H1 (cell line): Measurements from ENCODE around the gene PXDN. TPM values are rescaled to one million over a fixed set of nuclear protein-coding genes. Genes with fewer than 3 reads are reported as not detected.

Experiments used
- CHD7 ChIP-seq: fragments of 300-600 bp; sonication (generic); IDR thresholded peaks from 2 replicates; pipeline ENCODE4 v1.7.1; 2012; ENCODE audit warnings: low read length, moderate library complexity, mild to moderate bottlenecking, inconsistent platforms; ENCODE audit not compliant: insufficient replicate concordance
- SIX5 ChIP-seq: IDR thresholded peaks from 2 replicates; pipeline ENCODE4 v1.6.1; 2011; ENCODE audit warnings: mild to moderate bottlenecking, low read depth, low read length
- polyA plus RNA-seq, 7 experiments: library from polyadenylated mRNA; depleted of rRNA in 3 of 7; stranded (reverse) in 5 of 7; unstranded in 2 of 7; fragments of >200 nt in 5 of 7; fragments of 200-250 nt in 2 of 7; gene quantifications; 1 replicate in 5 of 7; 2 replicates in 1 of 7; 4 replicates in 1 of 7; pipeline versions ENCODE4 v1.2.1 to v1.2.3, GENCODE V29; 2011 to 2013; ENCODE audit warnings: missing spikeins in 2 of 7, mixed read lengths in 2 of 7
- total RNA-seq: library from RNA; stranded (reverse); fragmentation: NEBNext Ultra II Directional; extraction: Animal tissue kit (Norgen Biotek cat#: 25700); gene quantifications from 2 replicates; pipeline ENCODE4 v1.2.1, GENCODE V29; 2021

Gene PXDN
- total and polyA plus RNA-seq, 2 of the 8 experiments (the other 6 are each of a cell fraction or from before 2014, with no cell fraction given), result 104 to 141 TPM

DNA sequence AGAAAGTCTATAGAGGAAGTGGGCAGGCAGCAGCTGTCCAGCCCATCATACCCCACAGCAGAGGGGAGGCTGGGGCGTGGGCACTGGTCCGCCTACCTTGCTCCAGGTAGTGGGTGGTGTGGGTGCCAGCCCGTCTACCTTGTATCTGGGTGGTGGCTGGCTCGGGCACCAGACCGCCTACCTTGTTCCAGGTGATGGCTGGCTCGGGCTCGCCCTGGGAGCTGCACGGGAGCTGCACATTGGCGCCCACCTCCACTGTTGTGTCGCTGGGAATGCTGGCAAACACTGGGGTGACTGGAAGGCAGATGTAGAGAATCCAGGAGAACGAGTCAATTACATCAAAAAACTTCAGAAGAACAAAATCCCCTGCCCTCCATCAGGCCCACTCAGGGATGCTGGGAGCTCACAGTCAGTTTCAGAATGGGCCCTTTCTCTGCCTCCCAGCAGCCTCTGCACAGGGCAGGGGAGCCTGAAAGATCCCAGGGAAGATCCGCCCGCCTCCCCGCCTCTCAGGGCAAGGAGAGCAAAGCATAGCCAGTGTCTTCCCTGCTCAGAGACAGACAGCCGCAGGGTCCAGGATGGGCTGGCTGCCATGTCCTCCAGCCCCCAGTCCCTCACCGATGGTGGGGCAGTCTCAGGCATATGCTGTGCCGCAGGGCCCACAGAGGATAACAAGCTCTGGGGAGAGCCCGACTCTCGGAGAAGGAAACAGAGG lies 82.3 kb downstream of the PXDN start (continued):
- TF ChIP-seq CHD7 (no peak), SIX5 (no peak)
